NT2/D1 (cell line): ENCODE measurements around the gene CREB5.

Source experiments
- DNase-seq: peaks from one replicate; pipeline ENCODE4 v3.0.0-alpha.2; 2011; ENCODE audit warnings: low read depth, low spot score
- H3K27me3 ChIP-seq: 2 replicates; pipeline ENCODE4 v1.6.0; 2011; ENCODE audit warnings: mild to moderate bottlenecking; ENCODE audit not compliant: insufficient read length, insufficient read depth
- H3K36me3 ChIP-seq: 2 replicates; pipeline ENCODE4 v1.6.1; 2011; ENCODE audit warnings: mild to moderate bottlenecking, low read length, mixed read lengths; ENCODE audit not compliant: insufficient read depth, insufficient read length
- H3K4me1 ChIP-seq: 2 replicates; pipeline ENCODE4 v1.5.1; 2011; ENCODE audit not compliant: insufficient read depth, insufficient read length
- H3K4me3 ChIP-seq: 2 replicates; pipeline ENCODE4 v1.5.1; 2011; ENCODE audit warnings: low read depth; ENCODE audit not compliant: insufficient read length
- H3K9ac ChIP-seq: 2 replicates; pipeline ENCODE4 v1.6.0; 2011; ENCODE audit warnings: low read depth; ENCODE audit not compliant: insufficient read length
- H3K9me3 ChIP-seq: 2 replicates; pipeline ENCODE4 v1.5.1; 2011; ENCODE audit warnings: mild to moderate bottlenecking, low read length; ENCODE audit not compliant: insufficient read depth
- SUZ12 ChIP-seq: IDR thresholded peaks from 2 replicates; pipeline ENCODE4 v1.6.1; 2011; ENCODE audit not compliant: insufficient read length, insufficient read depth; ENCODE audit errors: extremely low read depth
- YY1 ChIP-seq: IDR thresholded peaks from 2 replicates; pipeline ENCODE4 v1.6.1; 2011; ENCODE audit not compliant: insufficient read length, insufficient read depth
- ZNF274 ChIP-seq: IDR thresholded peaks from 2 replicates; pipeline ENCODE4 v1.6.1; 2011; ENCODE audit warnings: mild to moderate bottlenecking, low read depth, low read length

CREB5 gene

GRCh38 chr7:28832669-28833068, 420.4 kb downstream of the CREB5 start:
- H3K36me3 ChIP-seq: no peaks in the 10 kb centered on the region
- H3K4me1 ChIP-seq: no peaks in the 10 kb centered on the region
- H3K27me3 ChIP-seq: no peaks in the 10 kb centered on the region
- H3K9me3 ChIP-seq: peaks cover 5% of the 10 kb centered on the region; the same call in 1 of the 2 replicates
- no peak overlapping the region for H3K9ac ChIP-seq
- no peak for TF ChIP-seq YY1
- TF ChIP-seq SUZ12: no peak
- TF ChIP-seq ZNF274: no peak
- DNase-seq: no peak
- no peak overlapping the region for H3K4me3 ChIP-seq

GRCh38 chr7:28835800-28836199, 423.5 kb downstream of the CREB5 start:
- Histone ChIP-seq H3K36me3 (no peaks in the 10 kb centered on the region), H3K9me3 (peaks cover 9% of the 10 kb centered on the region; the same call in 1 of the 2 replicates), H3K9ac (no peak overlapping the region), H3K27me3 (no peaks in the 10 kb centered on the region), H3K4me3 (no peak overlapping the region), H3K4me1 (no peaks in the 10 kb centered on the region)
- DNase-seq: no peak
- TF ChIP-seq ZNF274 (no peak), YY1 (no peak), SUZ12 (no peak)

- no peak for TF ChIP-seq ZNF274
- TF ChIP-seq YY1: no peak
- TF ChIP-seq SUZ12: no peak
- Histone ChIP-seq H3K9me3 (peaks cover 9% of the 10 kb centered on the region; the same call in 1 of the 2 replicates), H3K27me3 (no peaks in the 10 kb centered on the region), H3K4me1 (no peaks in the 10 kb centered on the region), H3K36me3 (no peaks in the 10 kb centered on the region), H3K4me3 (no peak overlapping the region), H3K9ac (no peak overlapping the region)
- DNase-seq: no peak
Measured at GRCh38 chr7:28836716-28837115, 424.4 kb downstream of the CREB5 start.

GRCh38 chr7:28837216-28837615, 424.9 kb downstream of the CREB5 start:
- Histone ChIP-seq H3K4me3 (no peak overlapping the region), H3K36me3 (no peaks in the 10 kb centered on the region), H3K4me1 (no peaks in the 10 kb centered on the region), H3K27me3 (no peaks in the 10 kb centered on the region), H3K9ac (no peak overlapping the region), H3K9me3 (peaks cover 9% of the 10 kb centered on the region; the same call in 1 of the 2 replicates)
- DNase-seq: no peak
- TF ChIP-seq ZNF274 (no peak), YY1 (no peak), SUZ12 (no peak)

GRCh38 chr7:28840592-28840995, 428.3 kb downstream of the CREB5 start:
- H3K27me3 ChIP-seq: no peaks in the 10 kb centered on the region
- TF ChIP-seq YY1 (no peak), ZNF274 (no peak), SUZ12 (no peak)
- no peak for DNase-seq
- no peaks in the 10 kb centered on the region for H3K4me1 ChIP-seq
- peaks cover 9% of the 10 kb centered on the region; the same call in 1 of the 2 replicates for H3K9me3 ChIP-seq
- no peaks in the 10 kb centered on the region for H3K36me3 ChIP-seq
- no peak overlapping the region for H3K9ac ChIP-seq
- H3K4me3 ChIP-seq: no peak overlapping the region

GRCh38 chr7:28841766-28842165, 429.4 kb downstream of the CREB5 start:
- no peak for DNase-seq
- Histone ChIP-seq H3K9ac (no peak overlapping the region), H3K36me3 (no peaks in the 10 kb centered on the region), H3K27me3 (no peaks in the 10 kb centered on the region), H3K4me3 (no peak overlapping the region), H3K9me3 (peaks cover 14% of the 10 kb centered on the region; the same call in 1 of the 2 replicates), H3K4me1 (no peaks in the 10 kb centered on the region)
- TF ChIP-seq ZNF274 (no peak), YY1 (no peak), SUZ12 (no peak)

- H3K4me3 ChIP-seq: no peak overlapping the region
- peaks cover 7% of the 10 kb centered on the region; the same call in 1 of the 2 replicates for H3K9me3 ChIP-seq
- H3K27me3 ChIP-seq: no peaks in the 10 kb centered on the region
- no peak for DNase-seq
- H3K4me1 ChIP-seq: no peaks in the 10 kb centered on the region
- H3K9ac ChIP-seq: no peak overlapping the region
- TF ChIP-seq SUZ12 (no peak), ZNF274 (no peak), YY1 (no peak)
- no peaks in the 10 kb centered on the region for H3K36me3 ChIP-seq
Measured at GRCh38 chr7:28842769-28843295, 430.5 kb downstream of the CREB5 start.

- DNase-seq: no peak
- Histone ChIP-seq H3K9me3 (peaks cover 5% of the 10 kb centered on the region; the same call in 1 of the 2 replicates), H3K4me3 (no peak overlapping the region), H3K27me3 (no peaks in the 10 kb centered on the region), H3K9ac (no peak overlapping the region), H3K4me1 (no peaks in the 10 kb centered on the region), H3K36me3 (no peaks in the 10 kb centered on the region)
- TF ChIP-seq ZNF274 (no peak), YY1 (no peak), SUZ12 (no peak)
Measured at GRCh38 chr7:28845106-28845505, 432.8 kb downstream of the CREB5 start.
